Colonic mucosa (tissue), 4 donors: ENCODE results near the gene P2RX5. TPM values are rescaled to one million over a fixed set of nuclear protein-coding genes. Genes with fewer than 3 reads are reported as not detected.
"Not testable (repeated sequence)": the region's sequence is repeated elsewhere in the genome, so short reads cannot be mapped to it uniquely, and the experiment has no call there.

ENCODE experiments used
- DNase-seq: peaks from one replicate; pipeline ENCODE4 v3.0.0-alpha.2; 2020
- H3K27ac ChIP-seq: fragments of 200-600 bp; one replicate; pipeline ENCODE4 v1.8.0; 2021
- H3K27me3 ChIP-seq: fragments of 200-600 bp; one replicate; pipeline ENCODE4 v1.8.0; 2021
- H3K36me3 ChIP-seq: fragments of 200-600 bp; one replicate; pipeline ENCODE4 v1.8.0; 2021
- H3K4me1 ChIP-seq: fragments of 200-600 bp; one replicate; pipeline ENCODE4 v1.8.0; 2021; ENCODE audit warnings: mild to moderate bottlenecking
- H3K4me3 ChIP-seq: fragments of 200-600 bp; one replicate; pipeline ENCODE4 v1.8.0; 2021
- H3K9ac ChIP-seq, 2 donors: one replicate each; pipeline ENCODE4 v1.7.0; 2013; ENCODE audit warnings: control low read depth in 2 of 2, low read depth in 2 of 2, low read length in 2 of 2
- H3K9me3 ChIP-seq: fragments of 200-600 bp; one replicate; pipeline ENCODE4 v1.8.0; 2021
- CTCF ChIP-seq: fragments of 200-600 bp; IDR thresholded peaks from one replicate; pipeline ENCODE4 v1.8.0; 2022; ENCODE audit warnings: antibody characterized with exemption, mild to moderate bottlenecking
- intact Hi-C: fragments of 100-400 bp; cut with DNase I; formaldehyde crosslinking; loops from one replicate; pipeline ENCODE4 v1.14.1; 2022
- total RNA-seq, 2 donors: library from RNA; stranded (reverse); fragmentation: NEBNext Ultra II Directional in 1 of 2; extraction: Animal tissue kit (Norgen Biotek cat#: 25700) in 1 of 2; gene quantifications; one replicate each; pipeline ENCODE4 v1.2.1, GENCODE V29; 2021
- donor health status: healthy.
- donor health status: DM: no; HTN: no; CAD: no.
- donor health status: DM: no; HTN: no; CAD: no.

The P2RX5 gene
- total RNA-seq, 2 donors from 2014 or later, result 0.93 to 1.5 TPM

GRCh38 chr17:3738562-3739295, 42.8 kb upstream of the P2RX5 start:
- intact Hi-C loops, result loop anchor here (5.0 kb wide), 1 partner anchor 89 kb away; no protein-coding TSS in a partner anchor
- DNase-seq, result peak; percentile 62
- Histone ChIP-seq H3K9ac (no peak overlapping the region), H3K9me3 (no peaks in the 10 kb centered on the region), H3K4me3 (no peak overlapping the region), H3K36me3 (no peaks in the 10 kb centered on the region), H3K27ac (no peak overlapping the region), H3K4me1 (peaks cover 7% of the 10 kb centered on the region), H3K27me3 (no peaks in the 10 kb centered on the region)
- TF ChIP-seq CTCF, result no peak

GRCh38 chr17:3735515-3735914, 39.6 kb upstream of the P2RX5 start:
- Histone ChIP-seq H3K27ac (no peak overlapping the region), H3K36me3 (no peaks in the 10 kb centered on the region), H3K4me3 (no peak overlapping the region), H3K9ac (no peak overlapping the region), H3K4me1 (peaks cover 7% of the 10 kb centered on the region), H3K9me3 (no peaks in the 10 kb centered on the region), H3K27me3 (no peaks in the 10 kb centered on the region)
- TF ChIP-seq CTCF, result no peak
- no peak for DNase-seq
- intact Hi-C loops, result loop anchor here (5.0 kb wide), 1 partner anchor 92 kb away; no protein-coding TSS in a partner anchor

DNA sequence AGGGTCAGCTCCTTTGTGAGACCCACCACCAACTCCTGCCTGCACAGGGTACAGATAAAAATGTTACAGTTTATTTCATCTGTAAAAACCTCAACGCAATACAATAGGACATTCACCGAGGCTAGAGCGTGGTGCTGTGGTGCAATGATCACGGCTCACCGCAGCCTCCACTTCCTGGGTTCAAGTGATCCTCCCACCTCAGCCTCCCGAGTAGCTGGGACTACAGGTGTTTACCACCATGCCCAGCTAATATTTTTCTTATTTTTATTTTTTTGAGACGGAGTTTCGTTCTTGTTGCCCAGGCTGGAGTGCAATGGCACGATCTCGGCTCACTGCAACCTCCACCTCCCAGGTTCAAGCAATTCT, 38.9 kb upstream of the P2RX5 start:
- not testable (repeated sequence) for H3K27me3 ChIP-seq, H3K36me3 ChIP-seq, H3K4me1 ChIP-seq, H3K4me3 ChIP-seq, H3K9me3 ChIP-seq, H3K27ac ChIP-seq, DNase-seq, H3K9ac ChIP-seq
- intact Hi-C loops, result loop anchor here (5.0 kb wide), 1 partner anchor 92 kb away; no protein-coding TSS in a partner anchor

- intact Hi-C loops, result no loop called here
- no peak for TF ChIP-seq CTCF
- Histone ChIP-seq H3K9me3 (no peaks in the 10 kb centered on the region), H3K36me3 (no peaks in the 10 kb centered on the region), H3K27ac (no peak overlapping the region), H3K9ac (no peak overlapping the region), H3K27me3 (no peaks in the 10 kb centered on the region), H3K4me1 (no peaks in the 10 kb centered on the region), H3K4me3 (no peak overlapping the region)
- DNase-seq, result no peak
Measured at GRCh38 chr17:3732210-3732621, 36.3 kb upstream of the P2RX5 start.

- H3K27ac ChIP-seq, result no peak overlapping the region
- TF ChIP-seq CTCF, result no peak
- H3K36me3 ChIP-seq, result no peaks in the 10 kb centered on the region
- no peaks in the 10 kb centered on the region for H3K9me3 ChIP-seq
- H3K9ac ChIP-seq, result no peak overlapping the region
- H3K4me3 ChIP-seq, result no peak overlapping the region
- no peak for DNase-seq
- no peaks in the 10 kb centered on the region for H3K27me3 ChIP-seq
- intact Hi-C loops, result no loop called here
- no peaks in the 10 kb centered on the region for H3K4me1 ChIP-seq
Measured at GRCh38 chr17:3730881-3731429, 35.0 kb upstream of the P2RX5 start.

DNA sequence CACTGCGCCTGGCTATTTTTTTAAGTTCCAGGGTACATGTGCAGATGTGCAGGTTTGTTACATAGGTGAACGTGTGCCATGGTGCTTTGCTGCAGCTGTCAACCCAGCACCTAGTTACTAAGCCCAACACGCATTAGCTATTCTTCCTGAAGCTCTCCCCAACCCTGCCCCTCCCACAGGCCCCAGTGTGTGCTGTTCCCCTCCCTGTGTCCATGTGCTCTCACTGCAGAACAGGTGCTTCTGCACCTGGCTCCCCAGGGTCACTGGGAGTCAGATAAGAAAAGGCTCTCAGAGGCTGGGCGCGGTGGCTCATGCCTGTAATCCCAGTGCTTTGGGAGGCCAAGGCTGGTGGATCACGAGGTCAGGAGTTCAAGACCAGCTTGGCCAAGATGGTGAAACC, 33.9 kb upstream of the P2RX5 start:
- Histone ChIP-seq H3K4me3 (no peak overlapping the region), H3K27ac (no peak overlapping the region), H3K36me3 (no peaks in the 10 kb centered on the region), H3K27me3 (no peaks in the 10 kb centered on the region), H3K4me1 (no peaks in the 10 kb centered on the region), H3K9ac (no peak overlapping the region), H3K9me3 (no peaks in the 10 kb centered on the region)
- TF ChIP-seq CTCF, result no peak
- intact Hi-C loops, result no loop called here
- no peak for DNase-seq

GRCh38 chr17:3728099-3728498, 32.1 kb upstream of the P2RX5 start:
- intact Hi-C loops, H3K27me3 ChIP-seq, H3K4me3 ChIP-seq: not testable (repeated sequence)

More at GRCh38 chr17:3728099-3728498, 32.1 kb upstream of the P2RX5 start:
- not testable (repeated sequence) for H3K9me3 ChIP-seq, H3K36me3 ChIP-seq, H3K4me1 ChIP-seq, H3K9ac ChIP-seq, DNase-seq, H3K27ac ChIP-seq
